Astrocyte of the cerebellum (primary cell): ENCODE data around the gene PITPNM1.

Experiments used
- DNase-seq: peaks from one replicate; pipeline ENCODE4 v3.0.0-alpha.2; 2011; ENCODE audit warnings: low read depth
- H3K4me3 ChIP-seq: 2 replicates; pipeline ENCODE4 v1.5.1; 2011; ENCODE audit warnings: mild to moderate bottlenecking, low read depth, low read length, moderate library complexity
- CTCF ChIP-seq: IDR thresholded peaks from 2 replicates; pipeline ENCODE4 v1.5.1; 2012; ENCODE audit warnings: low read length, low read depth, moderate library complexity, mild to moderate bottlenecking; ENCODE audit errors: missing control alignments
- in situ Hi-C: cut with HindIII; loops from 2 replicates; pipeline ENCODE4 v1.10.0; 2017; ENCODE audit warnings: low sequenced_read_pairs

Gene PITPNM1

GRCh38 chr11:67504005-67504949, 886 bp downstream of the PITPNM1 start:
- TF ChIP-seq CTCF, result no peak
- H3K4me3 ChIP-seq, result peak overlapping the region; percentile 56
- in situ Hi-C loops, result no loop called here
- no peak for DNase-seq

- DNase-seq, result no peak
- in situ Hi-C loops, result no loop called here
- peak overlapping the region; percentile 56 for H3K4me3 ChIP-seq
- no peak for TF ChIP-seq CTCF
Observed at GRCh38 chr11:67503119-67504004, 1.8 kb downstream of the PITPNM1 start.

- TF ChIP-seq CTCF, result no peak
- in situ Hi-C loops, result no loop called here
- H3K4me3 ChIP-seq, result no peak overlapping the region
- no peak for DNase-seq
Observed at GRCh38 chr11:67502328-67502979, 2.7 kb downstream of the PITPNM1 start.

GRCh38 chr11:67501854-67502253, 3.3 kb downstream of the PITPNM1 start:
- no peak overlapping the region for H3K4me3 ChIP-seq
- DNase-seq, result no peak
- in situ Hi-C loops, result no loop called here
- TF ChIP-seq CTCF, result no peak

GRCh38 chr11:67500831-67501715, 4.1 kb downstream of the PITPNM1 start:
- DNase-seq, result no peak
- TF ChIP-seq CTCF, result no peak
- in situ Hi-C loops, result no loop called here
- no peak overlapping the region for H3K4me3 ChIP-seq
